GM12892 (cell line): ENCODE data around the gene TTYH3.

ENCODE experiments used
- POLR2A ChIP-seq: IDR thresholded peaks from 2 replicates; pipeline ENCODE4 v1.6.1; 2011; ENCODE audit warnings: low read depth, low read length, control low read depth
- POLR2AphosphoS5 ChIP-seq: IDR thresholded peaks from 2 replicates; pipeline ENCODE4 v1.6.1; 2011; ENCODE audit warnings: low read depth, low read length, control low read depth
- TAF1 ChIP-seq: IDR thresholded peaks from 2 replicates; pipeline ENCODE4 v1.6.1; 2011; ENCODE audit warnings: low read depth, mild to moderate bottlenecking, control low read depth, low read length, borderline replicate concordance

DNA sequence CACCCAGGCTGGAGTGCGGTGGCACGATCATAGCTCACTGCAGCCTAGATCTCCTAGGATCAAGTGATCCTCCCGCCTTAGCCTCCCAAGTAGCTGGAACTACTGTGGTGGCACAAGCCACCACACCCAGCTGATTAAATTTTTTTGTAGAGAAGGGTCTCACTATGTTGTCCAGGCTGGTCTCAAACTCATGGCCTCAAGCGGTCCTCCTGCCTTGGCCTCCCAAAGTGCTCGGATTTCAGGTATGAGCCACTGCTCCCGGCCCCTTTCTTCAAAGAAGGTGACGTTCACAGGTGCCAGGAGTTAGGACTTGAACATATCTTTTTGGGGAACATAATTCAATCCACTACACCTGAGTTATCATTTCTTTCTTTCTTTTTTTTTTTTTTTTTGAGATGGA is 2.9 kb upstream of the TTYH3 start:
- TF ChIP-seq POLR2A (no peak), TAF1 (no peak), POLR2AphosphoS5 (no peak)
